H9 (cell line): ENCODE results near the gene STK32C. TPM values are rescaled to one million over a fixed set of nuclear protein-coding genes. Genes with fewer than 3 reads are reported as not detected.

Experiments used
- DNase-seq: peaks from one replicate; pipeline ENCODE4 v3.0.0-alpha.2; 2017
- H2AFZ ChIP-seq: one replicate; pipeline ENCODE4 v1.6.1; 2013; ENCODE audit warnings: mild to moderate bottlenecking, low read length, control low read depth, moderate library complexity
- H2AK5ac ChIP-seq: 2 replicates; pipeline ENCODE4 v1.6.1; 2013; ENCODE audit warnings: low read length, control low read depth, mixed read lengths; ENCODE audit not compliant: insufficient read length
- H2BK120ac ChIP-seq: one replicate; pipeline ENCODE4 v1.6.1; 2013; ENCODE audit warnings: low read depth, mild to moderate bottlenecking, low read length, control low read depth, inconsistent platforms; ENCODE audit not compliant: poor library complexity, severe bottlenecking
- H2BK12ac ChIP-seq: 2 replicates; pipeline ENCODE4 v1.6.1; 2013; ENCODE audit warnings: low read length, control low read depth, mixed read lengths, low read depth; ENCODE audit not compliant: insufficient read length
- H2BK15ac ChIP-seq: 2 replicates; pipeline ENCODE4 v1.6.1; 2013; ENCODE audit warnings: low read depth, low read length, control low read depth
- H2BK20ac ChIP-seq: one replicate; pipeline ENCODE4 v1.6.1; 2013; ENCODE audit warnings: low read depth, mild to moderate bottlenecking, low read length, control low read depth, inconsistent platforms; ENCODE audit not compliant: poor library complexity, severe bottlenecking
- H2BK5ac ChIP-seq: 2 replicates; pipeline ENCODE4 v1.6.1; 2013; ENCODE audit warnings: low read length, control low read depth, mixed read lengths; ENCODE audit not compliant: insufficient read length
- H3K14ac ChIP-seq: 2 replicates; pipeline ENCODE4 v1.6.1; 2013; ENCODE audit warnings: low read length, control low read depth; ENCODE audit not compliant: insufficient read depth
- H3K18ac ChIP-seq: 2 replicates; pipeline ENCODE4 v1.6.1; 2013; ENCODE audit warnings: low read depth, mild to moderate bottlenecking, mixed read lengths, low read length, control low read depth; ENCODE audit not compliant: insufficient read length
- H3K23ac ChIP-seq: 2 replicates; pipeline ENCODE4 v1.6.1; 2013; ENCODE audit warnings: low read length, control low read depth, mixed read lengths, low read depth; ENCODE audit not compliant: insufficient read length
- H3K23me2 ChIP-seq: 2 replicates; pipeline ENCODE4 v1.6.1; 2013; ENCODE audit warnings: low read depth, mild to moderate bottlenecking, mixed read lengths, low read length, control low read depth; ENCODE audit not compliant: insufficient read length, poor library complexity, severe bottlenecking
- H3K27ac ChIP-seq: 2 replicates; pipeline ENCODE4 v1.5.1; 2013; ENCODE audit warnings: low read length, control low read depth, mixed read lengths, low read depth; ENCODE audit not compliant: insufficient read length
- H3K27me3 ChIP-seq: 2 replicates; pipeline ENCODE4 v1.6.1; 2013; ENCODE audit warnings: low read length, control low read depth, inconsistent platforms; ENCODE audit not compliant: insufficient read depth
- H3K4ac ChIP-seq: 2 replicates; pipeline ENCODE4 v1.6.1; 2013; ENCODE audit warnings: low read depth, mild to moderate bottlenecking, control low read depth, inconsistent platforms, low read length, moderate library complexity
- H3K4me1 ChIP-seq: 2 replicates; pipeline ENCODE4 v1.6.1; 2013; ENCODE audit warnings: low read length, control low read depth, inconsistent platforms; ENCODE audit not compliant: insufficient read depth
- H3K4me2 ChIP-seq: 2 replicates; pipeline ENCODE4 v1.6.1; 2013; ENCODE audit warnings: low read length, control low read depth, mixed read lengths; ENCODE audit not compliant: insufficient read length, insufficient read depth
- H3K56ac ChIP-seq: 2 replicates; pipeline ENCODE4 v1.6.1; 2013; ENCODE audit warnings: low read depth, mild to moderate bottlenecking, mixed read lengths, low read length, control low read depth; ENCODE audit not compliant: insufficient read length
- H3K79me1 ChIP-seq: 2 replicates; pipeline ENCODE4 v1.6.1; 2013; ENCODE audit warnings: low read depth, mild to moderate bottlenecking, moderate library complexity, low read length, control low read depth, inconsistent platforms; ENCODE audit not compliant: insufficient read depth, poor library complexity, severe bottlenecking
- H3K79me2 ChIP-seq: 2 replicates; pipeline ENCODE4 v1.6.1; 2013; ENCODE audit warnings: low read length, control low read depth, inconsistent platforms; ENCODE audit not compliant: insufficient read depth
- H3K9ac ChIP-seq: 2 replicates; pipeline ENCODE4 v1.6.1; 2013; ENCODE audit warnings: low read length, control low read depth, mixed read lengths; ENCODE audit not compliant: insufficient read length; ENCODE audit errors: extremely low read depth
- H3K9me3 ChIP-seq: one replicate; pipeline ENCODE4 v1.6.1; 2013; ENCODE audit warnings: low read depth, low read length, inconsistent platforms; ENCODE audit not compliant: control insufficient read depth
- H3T11ph ChIP-seq: one replicate; pipeline ENCODE4 v1.6.1; 2013; ENCODE audit warnings: mild to moderate bottlenecking, low read length, control low read depth, inconsistent platforms
- H4K20me1 ChIP-seq: one replicate; pipeline ENCODE4 v1.6.1; 2013; ENCODE audit not compliant: control insufficient read depth, insufficient read length, insufficient read depth
- H4K5ac ChIP-seq: 2 replicates; pipeline ENCODE4 v1.6.1; 2013; ENCODE audit warnings: low read depth, mild to moderate bottlenecking, mixed read lengths, low read length, control low read depth; ENCODE audit not compliant: insufficient read length
- H4K8ac ChIP-seq: replicated peaks from 2 replicates; pipeline ENCODE4 v1.6.1; 2013; ENCODE audit warnings: low read length, control low read depth, mixed read lengths, low read depth; ENCODE audit not compliant: insufficient read length
- H4K91ac ChIP-seq: 2 replicates; pipeline ENCODE4 v1.6.1; 2013; ENCODE audit warnings: low read depth, mild to moderate bottlenecking, moderate library complexity, mixed read lengths, low read length, control low read depth; ENCODE audit not compliant: insufficient read length
- H3K27ac Mint-ChIP-seq, 3 experiments: 2 replicates in 2 of 3; 3 replicates in 1 of 3; pipeline ENCODE4 v1.8.0; 2020 to 2021; ENCODE audit warnings: mixed read lengths in 3 of 3, mild to moderate bottlenecking in 1 of 3, moderate library complexity in 1 of 3
- H3K27me3 Mint-ChIP-seq: 2 replicates; pipeline ENCODE4 v1.8.0; 2021; ENCODE audit warnings: low read depth, mild to moderate bottlenecking, moderate library complexity, mixed read lengths
- H3K36me3 Mint-ChIP-seq, 3 experiments: 2 replicates in 2 of 3; 3 replicates in 1 of 3; pipeline ENCODE4 v1.8.0; 2020 to 2021; ENCODE audit warnings: low read depth in 3 of 3, mixed read lengths in 3 of 3; ENCODE audit not compliant: insufficient read depth in 1 of 3
- H3K4me1 Mint-ChIP-seq, 2 experiments: 2 replicates each; pipeline ENCODE4 v1.8.0; 2020; ENCODE audit warnings: mixed read lengths in 2 of 2
- H3K4me3 Mint-ChIP-seq, 2 experiments: 2 replicates in 1 of 2; 3 replicates in 1 of 2; pipeline ENCODE4 v1.8.0; 2020 to 2021; ENCODE audit warnings: mild to moderate bottlenecking in 2 of 2, mixed read lengths in 2 of 2, moderate library complexity in 1 of 2
- H3K9me3 Mint-ChIP-seq, 2 experiments: 2 replicates in 1 of 2; 3 replicates in 1 of 2; pipeline ENCODE4 v1.8.0; 2020; ENCODE audit warnings: mild to moderate bottlenecking in 2 of 2, mixed read lengths in 2 of 2, moderate library complexity in 1 of 2
- WGBS: extraction: QIAGEN DNeasy Blood & Tissue Kit; methylation state at CpG from one replicate; pipeline ENCODE4 v1.1.7; 2013; ENCODE audit warnings: missing lambda C conversion rate, low lambda C conversion rate, mixed read lengths; ENCODE audit not compliant: insufficient read length; ENCODE audit errors: extremely low coverage; 5-methylcytosine and 5-hydroxymethylcytosine counted together
- total RNA-seq: library from RNA; stranded (reverse); gene quantifications from 2 replicates; pipeline ENCODE4 v1.2.1, GENCODE V29; 2021
- TF ChIP-seq, protein P1 (sequence below): fragments of 200-600 bp; sonication (generic); conservative IDR thresholded peaks from 3 replicates; pipeline ENCODE4 v1.8.0; 2021; ENCODE audit warnings: antibody characterized with exemption, mild to moderate bottlenecking

The STK32C gene
- total RNA-seq, 1 experiment from 2014 or later, result 11.3 TPM

DNA sequence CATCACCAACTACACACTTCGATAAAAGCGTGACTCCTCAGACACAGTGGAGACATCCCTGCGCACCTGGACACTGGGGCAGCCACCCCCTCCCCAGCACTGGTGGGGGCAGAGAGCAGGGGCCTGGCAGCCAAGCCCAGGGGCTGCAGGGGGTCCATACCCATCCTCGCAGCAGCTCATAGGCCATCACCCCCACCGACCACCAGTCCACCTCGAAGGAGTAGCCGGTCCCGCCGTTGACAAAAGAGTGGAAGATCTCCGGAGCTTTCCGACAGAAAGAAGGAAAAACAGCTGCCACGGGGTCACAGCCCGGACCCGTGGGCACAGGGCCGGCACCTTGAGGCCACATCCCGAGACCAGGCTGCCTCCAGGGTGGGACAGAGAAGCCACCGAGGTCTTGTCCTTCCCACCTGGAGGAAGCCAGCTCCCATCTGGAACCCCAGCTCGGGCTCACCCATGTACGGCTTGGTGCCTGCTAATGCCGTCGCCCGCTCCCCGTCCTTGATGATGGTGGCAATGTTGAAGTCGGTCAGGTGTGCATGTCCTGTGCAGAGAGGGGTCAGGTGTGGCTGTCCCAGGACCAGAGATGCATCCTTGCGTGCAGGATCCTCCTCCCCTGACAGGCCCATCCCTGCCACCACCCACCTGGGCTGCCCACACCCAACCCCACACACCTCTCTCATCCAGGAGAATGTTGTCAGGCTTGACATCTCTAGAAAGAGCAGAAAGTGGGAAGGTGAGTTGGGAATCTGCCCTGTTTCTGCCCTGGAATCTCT, 82.5 kb downstream of the STK32C start:
- no peak overlapping the region for H2BK15ac ChIP-seq
- no peak overlapping the region for H3K4me2 ChIP-seq
- DNase-seq, result no peak
- H3K18ac ChIP-seq, result no peak overlapping the region
- H3K9me3 ChIP-seq, result no peaks in the 10 kb centered on the region
- no peaks in the 10 kb centered on the region for H3K79me2 ChIP-seq
- no peak overlapping the region for H2BK12ac ChIP-seq
- H4K5ac ChIP-seq, result no peak overlapping the region
- no peak overlapping the region for H4K91ac ChIP-seq
- no peaks in the 10 kb centered on the region; a peak in 1 of 5 replicates for H3K9me3 Mint-ChIP-seq
- H2AK5ac ChIP-seq, result no peak overlapping the region
- peaks cover 6% of the 10 kb centered on the region in 2 experiments for H3K4me1 Mint-ChIP-seq
- no peak overlapping the region for H3K27ac ChIP-seq
- no peak overlapping the region for H3K4ac ChIP-seq
- no peak overlapping the region for H4K8ac ChIP-seq
- H2BK5ac ChIP-seq, result no peak overlapping the region
- no peak overlapping the region for H3K27ac Mint-ChIP-seq
- no peak overlapping the region for H3K4me3 Mint-ChIP-seq
- H2BK120ac ChIP-seq, result no peak overlapping the region
- H3T11ph ChIP-seq, result no peak overlapping the region
- WGBS, result no CpG with 5 or more reads among the region's 25 CpGs
- H3K9ac ChIP-seq, result no peak overlapping the region
- no peaks in the 10 kb centered on the region for H3K23me2 ChIP-seq
- no peak overlapping the region for H2BK20ac ChIP-seq
- H3K14ac ChIP-seq, result no peak overlapping the region; the same call in 1 of the 2 replicates
- no peaks in the 10 kb centered on the region for H3K79me1 ChIP-seq
- H3K27me3 ChIP-seq, result no peaks in the 10 kb centered on the region
- no peak overlapping the region for H3K56ac ChIP-seq
- no peak overlapping the region for H3K23ac ChIP-seq
- peaks cover 5 to 12% (median 7%) of the 10 kb centered on the region in 3 experiments; a peak in 4 of 7 replicates for H3K36me3 Mint-ChIP-seq
- TF ChIP-seq, protein P1, sequence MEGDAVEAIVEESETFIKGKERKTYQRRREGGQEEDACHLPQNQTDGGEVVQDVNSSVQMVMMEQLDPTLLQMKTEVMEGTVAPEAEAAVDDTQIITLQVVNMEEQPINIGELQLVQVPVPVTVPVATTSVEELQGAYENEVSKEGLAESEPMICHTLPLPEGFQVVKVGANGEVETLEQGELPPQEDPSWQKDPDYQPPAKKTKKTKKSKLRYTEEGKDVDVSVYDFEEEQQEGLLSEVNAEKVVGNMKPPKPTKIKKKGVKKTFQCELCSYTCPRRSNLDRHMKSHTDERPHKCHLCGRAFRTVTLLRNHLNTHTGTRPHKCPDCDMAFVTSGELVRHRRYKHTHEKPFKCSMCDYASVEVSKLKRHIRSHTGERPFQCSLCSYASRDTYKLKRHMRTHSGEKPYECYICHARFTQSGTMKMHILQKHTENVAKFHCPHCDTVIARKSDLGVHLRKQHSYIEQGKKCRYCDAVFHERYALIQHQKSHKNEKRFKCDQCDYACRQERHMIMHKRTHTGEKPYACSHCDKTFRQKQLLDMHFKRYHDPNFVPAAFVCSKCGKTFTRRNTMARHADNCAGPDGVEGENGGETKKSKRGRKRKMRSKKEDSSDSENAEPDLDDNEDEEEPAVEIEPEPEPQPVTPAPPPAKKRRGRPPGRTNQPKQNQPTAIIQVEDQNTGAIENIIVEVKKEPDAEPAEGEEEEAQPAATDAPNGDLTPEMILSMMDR, result no peak
- no peaks in the 10 kb centered on the region for H3K27me3 Mint-ChIP-seq
- no peak overlapping the region for H2AFZ ChIP-seq
- H4K20me1 ChIP-seq, result no peaks in the 10 kb centered on the region
- no peaks in the 10 kb centered on the region for H3K4me1 ChIP-seq
